Upper lobe of left lung (tissue), 4 donors: ENCODE results near the gene FAM168A.

Experiments used
- EP300 ChIP-seq, 4 donors: sonication (generic); formaldehyde crosslinking; IDR thresholded peaks; one replicate each; pipeline ENCODE4 v1.5.1; 2017; ENCODE audit warnings: antibody characterized with exemption in 4 of 4, control low read depth in 2 of 4
- POLR2A ChIP-seq, 4 donors: fragments of 450-650 bp; IDR thresholded peaks; one replicate each; pipeline ENCODE4 v1.5.1; 2016 to 2017; ENCODE audit warnings: antibody characterized with exemption in 4 of 4, mild to moderate bottlenecking in 2 of 4
- POLR2AphosphoS5 ChIP-seq, 2 donors: sonication (generic); formaldehyde crosslinking; IDR thresholded peaks; one replicate each; pipeline ENCODE4 v1.5.1; 2017; ENCODE audit warnings: antibody characterized with exemption in 2 of 2
- TF ChIP-seq, protein P1 (sequence below), 6 experiments: fragments of 450-650 bp in 4 of 6; fragments of 200-600 bp in 2 of 6; sonication (generic) in 2 of 6; IDR thresholded peaks; one replicate each; pipeline ENCODE4 v1.5.1; 2016 to 2019; ENCODE audit warnings: antibody characterized with exemption in 6 of 6

DNA sequence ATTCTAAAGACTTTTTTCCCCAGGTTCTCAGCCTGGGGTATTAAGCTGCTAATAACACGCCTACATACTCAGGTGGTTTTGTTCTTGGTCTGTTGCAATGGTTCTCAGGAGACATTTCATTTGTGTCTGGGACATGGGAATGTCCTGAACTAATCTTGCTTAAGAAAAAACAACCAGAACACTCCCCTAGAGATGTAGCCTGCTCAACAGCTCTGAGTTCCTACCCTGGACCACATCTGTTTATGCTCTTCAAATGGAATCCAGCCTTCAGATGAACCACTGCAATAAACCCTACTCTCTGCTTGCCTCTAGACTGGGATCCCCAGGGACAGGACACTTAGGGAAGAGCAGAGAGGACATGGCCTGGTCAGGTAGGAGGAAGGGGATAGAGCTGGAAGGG, 191.8 kb downstream of the FAM168A start:
- TF ChIP-seq, protein P1, sequence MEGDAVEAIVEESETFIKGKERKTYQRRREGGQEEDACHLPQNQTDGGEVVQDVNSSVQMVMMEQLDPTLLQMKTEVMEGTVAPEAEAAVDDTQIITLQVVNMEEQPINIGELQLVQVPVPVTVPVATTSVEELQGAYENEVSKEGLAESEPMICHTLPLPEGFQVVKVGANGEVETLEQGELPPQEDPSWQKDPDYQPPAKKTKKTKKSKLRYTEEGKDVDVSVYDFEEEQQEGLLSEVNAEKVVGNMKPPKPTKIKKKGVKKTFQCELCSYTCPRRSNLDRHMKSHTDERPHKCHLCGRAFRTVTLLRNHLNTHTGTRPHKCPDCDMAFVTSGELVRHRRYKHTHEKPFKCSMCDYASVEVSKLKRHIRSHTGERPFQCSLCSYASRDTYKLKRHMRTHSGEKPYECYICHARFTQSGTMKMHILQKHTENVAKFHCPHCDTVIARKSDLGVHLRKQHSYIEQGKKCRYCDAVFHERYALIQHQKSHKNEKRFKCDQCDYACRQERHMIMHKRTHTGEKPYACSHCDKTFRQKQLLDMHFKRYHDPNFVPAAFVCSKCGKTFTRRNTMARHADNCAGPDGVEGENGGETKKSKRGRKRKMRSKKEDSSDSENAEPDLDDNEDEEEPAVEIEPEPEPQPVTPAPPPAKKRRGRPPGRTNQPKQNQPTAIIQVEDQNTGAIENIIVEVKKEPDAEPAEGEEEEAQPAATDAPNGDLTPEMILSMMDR (IDR thresholded peaks at IDR 0.05) = no peak
- TF ChIP-seq POLR2A (IDR thresholded peaks at IDR 0.05) (no peak), EP300 (IDR thresholded peaks at IDR 0.05) (no peak), POLR2AphosphoS5 (IDR thresholded peaks at IDR 0.05) (no peak)
